ENCODE measurements around the gene MTERF4.

The MTERF4 gene, protein sequence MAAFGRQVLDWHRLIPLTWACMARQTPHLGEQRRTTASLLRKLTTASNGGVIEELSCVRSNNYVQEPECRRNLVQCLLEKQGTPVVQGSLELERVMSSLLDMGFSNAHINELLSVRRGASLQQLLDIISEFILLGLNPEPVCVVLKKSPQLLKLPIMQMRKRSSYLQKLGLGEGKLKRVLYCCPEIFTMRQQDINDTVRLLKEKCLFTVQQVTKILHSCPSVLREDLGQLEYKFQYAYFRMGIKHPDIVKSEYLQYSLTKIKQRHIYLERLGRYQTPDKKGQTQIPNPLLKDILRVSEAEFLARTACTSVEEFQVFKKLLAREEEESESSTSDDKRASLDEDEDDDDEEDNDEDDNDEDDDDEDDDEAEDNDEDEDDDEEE

DNA sequence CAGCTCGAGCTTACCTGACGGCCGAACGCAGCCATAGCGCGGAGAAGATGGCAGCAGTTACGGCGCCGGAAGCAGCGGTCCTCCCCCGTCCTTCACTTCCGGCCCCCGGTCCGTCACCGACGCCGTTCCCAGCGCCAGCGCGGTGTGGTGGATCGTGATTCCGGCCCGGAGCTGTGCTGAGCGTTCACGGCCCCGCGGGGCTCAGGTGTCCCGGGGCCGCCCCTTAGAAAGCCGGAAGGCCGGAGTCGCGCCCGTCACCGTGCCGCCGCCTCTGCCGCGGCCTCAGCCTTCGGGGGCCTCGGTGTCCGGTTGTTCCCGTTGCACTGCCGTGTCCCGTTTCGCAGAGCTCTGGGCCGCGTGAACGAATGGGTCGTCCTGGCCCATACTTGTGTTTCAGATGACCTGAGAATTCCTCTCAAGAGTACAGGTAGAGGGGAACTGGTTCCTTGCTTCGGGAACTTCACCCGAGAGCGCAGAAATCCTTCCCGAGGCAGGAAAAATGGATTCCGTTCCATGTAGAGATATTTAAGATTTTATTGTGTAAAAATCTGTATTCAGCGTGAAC lies at the start of gene MTERF4:
Gene MTERF4, minus strand, starts transcription at position 49 of the 565 bp plus-strand sequence. Its CDS starts 14 bp downstream, at position 35.
- peak; percentile 86 for DNase-seq

GRCh38 chr2:241150660-241151530 lies 48.8 kb upstream of the MTERF4 start:
- no peak for DNase-seq

DNA sequence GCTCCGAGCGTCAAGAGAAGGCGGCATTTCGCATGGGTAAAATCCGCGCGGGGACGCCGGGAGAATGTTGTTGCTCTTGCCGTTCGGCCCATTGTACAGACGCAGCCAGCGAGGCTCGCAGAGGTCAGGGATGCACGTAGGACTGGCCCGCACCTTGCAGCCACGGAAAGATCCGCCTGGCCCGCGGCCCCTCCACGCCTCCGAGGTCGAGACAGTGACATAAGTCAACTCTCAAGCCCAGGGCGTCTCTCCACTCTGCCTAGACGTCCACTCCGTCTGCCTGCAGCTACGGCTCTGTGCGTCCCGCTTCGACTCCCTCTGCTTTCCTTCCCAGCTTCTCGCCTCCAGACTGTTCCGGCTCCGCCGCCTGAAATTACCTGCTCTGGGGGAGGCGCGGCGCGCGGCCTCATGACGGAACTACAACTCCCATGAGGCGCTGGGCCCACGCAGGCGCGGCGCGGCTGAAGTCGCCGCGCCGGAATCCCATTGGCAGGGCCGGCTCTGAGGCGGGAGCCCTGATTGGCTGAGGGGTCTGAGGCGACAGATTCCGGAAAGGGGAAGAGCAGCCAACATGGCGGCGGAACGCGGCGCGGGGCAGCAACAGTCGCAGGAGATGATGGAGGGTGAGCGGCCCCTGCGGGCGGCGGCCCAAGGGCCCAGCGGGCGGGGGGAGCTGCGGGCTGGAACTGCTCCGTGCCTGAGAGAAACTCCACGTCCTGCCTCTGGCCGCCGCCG lies 48.0 kb upstream of the MTERF4 start, which contains the start of gene PPP1R7:
Gene PPP1R7, plus strand, starts transcription at position 543 of the 735 bp plus-strand sequence. Its CDS starts 29 bp downstream, at position 572.
- DNase-seq = peak; percentile 96

DNA sequence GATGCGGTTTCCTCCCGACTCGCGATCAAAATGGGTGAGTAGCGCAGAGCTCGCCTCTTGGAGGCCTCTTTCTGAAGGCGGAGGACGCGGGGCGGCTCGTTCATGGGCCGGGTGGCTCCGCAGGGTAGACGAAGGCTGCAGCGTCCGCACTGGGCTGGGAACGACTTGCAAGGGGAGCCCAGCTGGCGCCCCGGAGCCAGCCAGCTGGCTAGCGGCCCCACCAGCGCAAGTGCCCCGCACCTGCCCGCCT lies 47.5 kb upstream of the MTERF4 start:
- DNase-seq = no peak

DNA sequence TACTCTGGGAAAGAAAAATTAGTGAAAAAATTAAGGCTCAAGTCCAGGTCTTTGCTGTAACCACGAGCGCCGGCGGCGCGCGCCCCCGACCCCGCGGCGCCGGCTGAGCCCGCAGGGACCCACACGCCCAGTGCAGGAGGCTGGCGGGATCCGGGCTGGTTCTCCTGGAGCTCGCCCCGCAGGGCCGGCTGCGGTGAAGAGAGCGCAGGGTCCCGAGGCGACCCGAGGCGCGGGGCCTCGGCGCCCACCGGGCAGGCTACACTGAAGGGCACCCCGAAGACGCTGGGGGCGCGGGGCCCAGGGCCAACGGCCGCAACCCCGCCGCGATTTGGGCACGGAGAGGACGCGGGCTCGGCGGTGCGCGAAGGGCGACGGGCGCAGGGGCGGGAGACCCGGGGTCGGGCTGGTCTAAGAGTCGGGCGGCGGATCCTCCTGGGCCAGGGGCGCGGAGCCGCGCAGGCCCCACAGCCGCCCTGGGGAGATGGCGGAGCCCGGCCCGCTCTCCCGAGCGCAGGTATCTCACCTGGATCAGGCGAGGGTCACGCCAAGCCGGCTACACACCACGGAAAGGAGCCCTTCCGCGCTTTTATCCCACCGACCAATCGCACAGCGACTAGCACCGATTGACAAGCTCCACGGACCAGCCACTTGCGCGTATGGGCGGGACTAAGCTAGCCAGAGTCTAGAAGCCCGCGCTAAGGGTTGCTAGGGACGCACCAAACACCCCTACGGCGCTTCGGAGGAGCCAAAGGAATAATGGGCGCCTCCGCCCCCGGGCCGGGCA lies 47.0 kb upstream of the MTERF4 start, which contains the start of gene PASK:
Gene PASK, minus strand, starts transcription at position 582 of the 784 bp plus-strand sequence. CDS start 6,440 bp downstream, outside the sequence.
- peak; percentile 95 for DNase-seq

- DNase-seq = no peak
Measured at GRCh38 chr2:241148239-241148638, 46.2 kb upstream of the MTERF4 start.

- DNase-seq = no peak
Measured at GRCh38 chr2:241147336-241147735, 45.2 kb upstream of the MTERF4 start.

DNA sequence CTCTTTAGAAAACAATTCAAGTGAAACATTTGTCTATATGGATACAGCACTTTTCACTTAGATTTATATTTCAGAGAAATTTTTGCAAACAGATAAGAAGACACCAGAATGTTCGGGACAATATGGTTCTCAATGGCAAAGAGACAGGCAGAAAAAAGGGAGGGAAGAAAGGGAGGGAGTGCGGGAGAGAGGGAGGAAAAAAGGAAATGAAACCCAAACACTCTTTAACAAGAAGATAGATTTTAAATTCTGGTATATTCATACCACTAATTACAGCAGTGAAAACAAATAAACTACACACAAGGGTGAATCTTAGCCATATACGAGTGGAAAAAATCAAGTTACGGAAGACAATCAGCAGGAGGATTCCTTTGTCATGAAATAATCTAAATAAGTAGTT lies 44.2 kb upstream of the MTERF4 start:
- no peak for DNase-seq

DNA sequence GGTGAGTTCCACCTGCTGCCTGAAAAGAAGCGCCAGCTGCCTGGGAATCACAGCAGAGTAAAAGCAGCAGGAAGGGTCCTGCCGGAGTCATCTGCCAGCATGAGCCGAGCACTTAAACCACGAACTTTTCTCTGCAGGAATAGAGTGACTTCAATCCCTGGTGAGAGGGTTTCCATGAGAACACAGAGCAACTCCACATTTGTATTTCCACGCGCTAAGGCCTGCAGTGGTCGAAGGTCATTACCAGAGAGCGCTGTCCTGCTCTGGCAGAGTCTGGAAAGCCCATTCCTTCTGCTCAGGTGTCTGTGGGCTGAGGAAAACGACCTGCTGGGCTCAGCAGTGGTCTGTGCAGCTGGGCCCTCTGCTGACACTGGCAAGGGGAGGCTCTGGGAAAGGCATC lies 40.5 kb upstream of the MTERF4 start:
- DNase-seq = no peak

- DNase-seq = no peak
Measured at GRCh38 chr2:241142063-241142462, 40.0 kb upstream of the MTERF4 start.

DNA sequence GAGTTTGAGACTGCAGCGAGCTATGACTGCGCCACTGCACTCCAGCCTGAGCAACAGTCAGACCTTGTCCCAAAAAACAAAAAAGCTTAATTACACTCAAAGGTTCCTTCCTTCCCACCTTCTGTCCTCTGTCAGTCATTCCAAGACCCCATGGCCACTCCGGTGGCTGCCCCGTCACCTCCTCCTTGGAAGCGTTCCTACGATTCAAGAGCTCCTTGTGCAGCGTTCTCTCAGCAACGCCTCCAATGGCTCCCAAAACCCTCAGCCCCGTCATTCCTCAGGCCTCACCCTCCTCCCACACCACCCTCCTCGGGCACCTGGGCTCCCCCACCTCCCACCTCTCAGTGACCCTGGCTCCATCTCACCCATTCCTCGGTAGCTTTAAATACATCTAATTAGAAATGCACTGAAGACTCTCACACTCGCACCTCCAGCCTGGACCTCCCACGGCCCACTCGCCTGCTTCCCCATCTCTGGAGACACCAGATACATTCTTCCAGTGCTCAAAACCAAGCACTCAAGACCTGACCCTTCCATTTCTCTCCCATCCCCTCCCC lies 39.2 kb upstream of the MTERF4 start:
- DNase-seq = no peak

DNA sequence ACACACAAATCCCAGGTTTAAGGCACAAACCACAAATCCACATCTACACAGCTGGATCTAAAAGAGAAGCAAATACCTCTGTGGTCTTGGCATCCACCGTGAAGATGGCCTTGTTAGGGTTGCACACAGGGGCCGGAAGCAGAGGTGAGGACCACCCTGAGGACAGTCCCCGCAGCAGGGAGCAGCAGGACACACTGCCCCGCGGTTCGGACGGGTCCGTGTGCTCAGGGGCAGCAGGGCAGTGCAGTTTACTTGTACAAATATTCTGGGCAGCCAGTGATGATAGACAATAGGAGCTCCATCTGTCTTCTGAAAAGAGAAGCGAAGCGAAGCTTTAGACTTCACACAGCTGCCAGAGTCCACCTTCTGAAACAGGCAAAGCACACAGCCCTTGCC lies 38.4 kb upstream of the MTERF4 start:
- no peak for DNase-seq

GRCh38 chr2:241139531-241140444 lies 37.7 kb upstream of the MTERF4 start:
- no peak for DNase-seq

DNA sequence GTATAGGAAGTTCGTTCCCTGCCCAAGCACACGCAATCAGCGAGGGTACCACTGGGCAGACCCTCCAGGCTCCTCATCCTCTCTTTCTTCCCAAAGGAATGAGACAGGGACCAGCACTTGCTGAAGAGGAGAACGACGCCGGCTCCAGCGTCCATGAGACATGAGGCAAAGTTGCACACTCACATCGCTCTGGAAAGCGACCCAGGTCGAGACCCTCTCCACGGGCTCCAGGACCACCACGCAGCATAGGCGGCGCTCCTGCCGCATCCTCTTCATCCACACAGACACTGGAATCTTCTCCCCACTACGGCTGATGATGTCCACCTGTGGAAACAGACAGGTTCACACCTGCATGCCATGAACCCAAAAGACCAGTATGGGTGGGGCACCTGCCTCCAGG lies 36.4 kb upstream of the MTERF4 start:
- DNase-seq = no peak

- DNase-seq = no peak
Measured at GRCh38 chr2:241137276-241138190, 35.4 kb upstream of the MTERF4 start.

DNA sequence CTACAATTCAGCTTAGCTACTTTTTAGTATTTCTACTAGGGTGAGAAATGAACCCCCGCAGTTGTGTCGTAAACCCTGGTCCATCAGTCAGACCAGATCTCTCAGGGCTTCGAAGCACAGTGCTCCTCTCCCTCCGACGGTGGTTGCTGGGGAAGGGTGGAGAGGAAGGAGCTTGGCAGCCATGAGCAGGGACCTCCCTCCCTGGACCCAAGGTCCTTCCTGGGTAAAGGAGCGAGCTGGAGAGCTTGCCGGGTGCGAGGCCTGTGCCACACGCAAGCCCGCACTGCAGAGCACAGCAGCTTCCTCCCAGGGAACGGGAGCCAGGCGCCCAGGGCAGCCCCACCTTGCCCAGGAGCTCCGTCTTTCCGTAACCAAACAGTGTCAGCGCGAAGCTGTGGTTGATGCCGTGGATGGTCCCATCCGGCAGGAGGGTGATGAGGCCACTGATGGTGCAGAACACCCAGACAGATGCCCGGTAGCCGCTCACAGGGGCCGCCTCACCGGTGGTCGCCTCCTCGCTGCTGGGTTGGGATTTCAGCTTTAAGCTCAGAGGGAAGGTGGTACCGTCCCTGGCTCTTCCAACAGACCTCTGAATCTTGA lies 34.7 kb upstream of the MTERF4 start:
- no peak for DNase-seq

- no peak for DNase-seq
Measured at GRCh38 chr2:241136191-241136590, 34.1 kb upstream of the MTERF4 start.

GRCh38 chr2:241135737-241136136 lies 33.6 kb upstream of the MTERF4 start:
- no peak for DNase-seq

GRCh38 chr2:241134711-241135110 lies 32.6 kb upstream of the MTERF4 start:
- DNase-seq = no peak
